GM19023 (cell line): ENCODE measurements around the gene HSD3B2.

Source experiments
- ATAC-seq: cut with Tn5 transposase; IDR thresholded peaks from one replicate; pipeline ENCODE4 v1.9.1; 2021; ENCODE audit warnings: mild to moderate bottlenecking, moderate library complexity; ENCODE audit not compliant: unreplicated experiment

Gene HSD3B2

GRCh38 chr1:119394085-119394484 lies 20.9 kb upstream of the HSD3B2 start:
- no peak for ATAC-seq

DNA sequence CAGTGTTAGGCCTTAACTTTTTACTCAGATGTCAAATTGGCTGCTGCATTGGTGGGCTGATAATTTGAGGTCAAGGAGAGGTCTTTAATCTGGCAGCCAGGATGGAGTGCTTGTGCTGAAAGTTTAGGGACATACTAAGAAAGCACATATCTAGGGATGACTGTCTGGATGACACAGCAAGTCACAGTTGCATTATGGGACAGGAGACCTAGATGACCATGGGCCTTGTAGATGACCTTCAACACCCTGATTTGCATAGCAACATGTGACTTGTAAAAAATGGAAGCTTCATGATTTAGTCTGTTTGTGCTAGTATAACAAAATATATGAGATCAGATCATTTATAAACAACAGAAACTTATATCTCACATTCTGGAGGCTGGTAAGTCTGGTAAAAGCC lies 18.0 kb upstream of the HSD3B2 start:
- no peak for ATAC-seq

- ATAC-seq: no peak
Observed at GRCh38 chr1:119397986-119398385, 17.0 kb upstream of the HSD3B2 start.

DNA sequence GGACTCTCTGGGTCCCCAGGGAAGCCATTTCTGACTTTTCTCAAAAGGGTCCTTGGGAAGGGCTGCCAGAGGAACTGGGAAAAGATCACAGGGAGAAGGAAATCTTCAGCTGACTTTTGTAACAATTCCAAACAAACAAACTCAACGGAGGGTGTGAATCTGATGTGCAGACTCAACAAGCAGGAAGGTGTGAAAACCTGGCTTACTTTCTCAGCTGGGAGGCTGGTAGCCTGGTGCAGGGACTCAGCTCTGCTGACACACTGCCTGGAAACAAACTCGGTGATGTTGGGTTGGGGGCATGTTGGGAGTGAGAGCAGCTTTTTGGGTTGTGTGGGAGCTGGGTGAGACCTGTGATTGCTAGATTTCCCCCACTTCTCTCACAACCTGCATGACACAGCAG lies 10.2 kb upstream of the HSD3B2 start:
- no peak for ATAC-seq

GRCh38 chr1:119409731-119410130 lies 5.2 kb upstream of the HSD3B2 start:
- ATAC-seq: no peak

DNA sequence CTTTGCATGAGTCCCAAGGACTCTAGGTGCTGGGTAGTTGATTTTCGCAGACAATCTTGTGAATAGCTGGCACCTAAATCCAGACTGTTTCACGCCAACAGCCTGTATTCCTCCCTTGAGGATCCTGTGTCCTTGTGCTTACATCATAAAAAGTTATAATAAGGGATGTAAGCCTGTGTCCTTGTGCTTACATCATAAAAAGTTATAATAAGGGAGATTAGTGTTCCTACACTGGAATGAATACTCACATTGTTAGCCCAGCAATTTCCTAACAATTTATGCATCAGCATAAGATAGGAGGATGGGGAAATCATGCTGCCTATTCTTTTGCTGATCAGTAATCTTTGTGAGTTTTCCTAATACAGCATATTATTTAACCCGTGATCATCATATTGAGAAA lies 4.0 kb upstream of the HSD3B2 start:
- no peak for ATAC-seq

- ATAC-seq: no peak
Observed at GRCh38 chr1:119416006-119416640, 1.2 kb downstream of the HSD3B2 start.

DNA sequence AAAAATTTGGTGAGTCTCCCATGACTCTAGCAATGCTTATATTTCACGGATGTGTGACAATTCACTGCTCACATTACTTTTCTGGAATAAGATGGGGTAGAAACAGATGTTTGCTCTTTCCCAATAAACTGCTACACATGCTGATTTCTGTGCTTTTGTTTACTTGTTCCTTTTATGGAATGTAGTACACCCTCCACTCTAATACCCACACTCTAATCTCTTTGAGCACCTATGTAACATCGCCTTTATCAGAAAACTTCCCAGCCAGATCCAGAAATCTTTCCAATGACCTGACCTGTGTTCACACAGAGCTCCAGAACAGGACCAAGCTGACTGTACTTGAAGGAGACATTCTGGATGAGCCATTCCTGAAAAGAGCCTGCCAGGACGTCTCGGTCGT lies 4.2 kb downstream of the HSD3B2 start:
- ATAC-seq: no peak

DNA sequence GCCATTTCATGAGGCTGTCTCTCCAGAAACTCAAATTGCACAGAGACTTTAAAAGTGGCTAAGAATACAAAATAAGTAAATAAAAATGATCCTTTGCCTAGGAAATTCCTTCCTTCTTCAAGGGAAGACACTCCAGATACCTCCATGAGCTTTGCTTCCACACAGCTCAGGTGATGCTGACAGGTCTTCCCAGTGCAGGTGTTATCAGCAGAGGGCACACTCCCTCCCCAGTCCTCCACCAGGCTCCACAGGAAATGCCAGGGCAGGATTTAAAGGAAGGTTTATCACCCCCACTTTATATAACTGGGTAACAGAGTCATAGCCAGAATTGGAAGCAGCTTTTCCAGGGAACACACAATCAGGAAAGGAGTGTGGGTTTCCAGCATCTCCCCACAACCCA lies 5.7 kb downstream of the HSD3B2 start:
- ATAC-seq: no peak

GRCh38 chr1:119422631-119423030 lies 7.7 kb downstream of the HSD3B2 start:
- ATAC-seq: no peak

DNA sequence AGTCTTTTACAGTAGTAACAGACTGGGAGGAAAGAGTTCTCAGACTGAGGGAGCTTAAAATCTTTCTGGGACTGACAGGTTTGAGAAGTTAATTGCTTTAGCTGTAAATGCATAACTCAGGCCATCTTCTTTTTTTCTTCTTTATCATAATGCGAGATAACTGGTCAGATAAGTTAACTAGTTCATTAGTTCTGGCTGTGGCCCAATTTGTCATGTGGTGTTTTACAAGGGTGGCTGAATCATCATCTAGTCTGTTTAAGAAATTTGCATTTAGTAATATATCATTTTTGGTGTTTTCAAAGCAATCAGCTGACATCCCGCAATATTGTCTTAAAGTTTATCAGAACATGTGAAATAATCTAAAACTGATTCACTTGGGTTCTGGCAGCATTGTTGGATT lies 14.0 kb downstream of the HSD3B2 start:
- no peak for ATAC-seq

GRCh38 chr1:119429687-119430086 lies 14.7 kb downstream of the HSD3B2 start:
- ATAC-seq: no peak

- no peak for ATAC-seq
Observed at GRCh38 chr1:119430486-119430885, 15.5 kb downstream of the HSD3B2 start.

- no peak for ATAC-seq
Observed at GRCh38 chr1:119431836-119432235, 16.9 kb downstream of the HSD3B2 start.

- ATAC-seq: no peak
Observed at GRCh38 chr1:119435052-119435451, 20.1 kb downstream of the HSD3B2 start.

- no peak for ATAC-seq
Observed at GRCh38 chr1:119438761-119439160, 23.8 kb downstream of the HSD3B2 start.

- ATAC-seq: no peak
Observed at GRCh38 chr1:119440721-119441307, 25.9 kb downstream of the HSD3B2 start.

DNA sequence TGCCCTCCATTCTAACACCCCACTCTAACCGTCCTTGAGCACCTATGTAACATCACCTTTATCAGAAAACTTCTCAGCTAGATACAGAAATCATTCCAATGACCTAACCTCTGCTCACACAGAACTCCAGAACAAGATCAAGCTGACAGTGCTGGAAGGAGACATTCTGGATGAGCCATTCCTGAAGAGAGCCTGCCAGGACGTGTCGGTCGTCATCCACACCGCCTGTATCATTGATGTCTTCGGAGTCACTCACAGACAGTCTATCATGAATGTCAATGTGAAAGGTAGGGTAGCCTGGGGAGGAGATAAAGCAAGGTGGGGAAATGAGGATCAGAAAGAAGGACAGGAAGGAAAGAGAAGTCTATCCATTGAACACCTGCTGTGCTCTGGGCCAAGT lies 27.8 kb downstream of the HSD3B2 start:
- ATAC-seq: no peak

GRCh38 chr1:119446321-119446720 lies 31.4 kb downstream of the HSD3B2 start:
- no peak for ATAC-seq

- ATAC-seq: no peak
Observed at GRCh38 chr1:119447344-119448126, 32.6 kb downstream of the HSD3B2 start.

DNA sequence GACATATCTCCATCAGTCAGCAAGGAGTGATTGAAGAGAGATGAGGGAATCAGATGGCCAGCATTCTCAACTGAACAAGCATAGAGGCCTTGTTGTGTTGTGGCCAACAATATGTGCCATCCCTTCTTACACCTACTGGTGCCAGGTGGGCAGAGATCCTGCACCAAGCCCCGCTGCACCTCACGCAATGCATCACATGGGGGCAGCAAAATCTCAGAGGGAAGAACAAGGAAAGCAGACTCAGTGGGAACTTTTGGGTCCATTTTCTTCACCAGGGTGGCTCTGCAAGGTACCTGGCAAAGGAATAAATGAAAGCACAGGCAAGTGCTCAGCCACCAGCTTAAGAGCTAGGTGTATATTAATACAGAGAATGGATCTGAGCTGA lies 33.2 kb downstream of the HSD3B2 start:
- no peak for ATAC-seq

DNA sequence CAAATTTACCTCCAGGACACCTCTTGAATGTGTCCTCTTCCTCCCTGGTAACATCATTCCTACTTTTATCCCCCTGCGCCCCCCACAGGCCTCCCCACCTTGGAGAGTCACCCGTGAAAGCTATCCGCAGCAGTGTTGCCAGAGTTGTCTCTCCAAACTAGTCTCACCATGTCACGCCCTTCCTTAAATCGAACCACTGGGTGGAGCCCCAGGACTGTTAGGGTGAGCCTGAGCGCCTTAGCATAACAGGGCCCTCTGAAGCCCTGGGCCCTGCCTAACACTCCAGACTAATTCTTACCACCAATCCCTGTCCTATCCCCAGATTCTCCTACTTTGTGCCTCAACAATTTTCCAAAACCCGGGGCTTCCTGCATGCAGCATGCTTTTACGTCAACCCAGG lies 35.0 kb downstream of the HSD3B2 start:
- no peak for ATAC-seq
